ENCODE measurements around the gene FRMPD4.
"Not testable (repeated sequence)": the region's sequence is repeated elsewhere in the genome, so short reads cannot be mapped to it uniquely, and the experiment has no call there.

The FRMPD4 gene

GRCh38 chrX:12488771-12489170, 350.5 kb downstream of the FRMPD4 start:
- TF ChIP-seq CTCF (IDR thresholded peaks at IDR 0.05; ENCODE audit: low read depth, low read length), result no peak
- H3K4me3 ChIP-seq (ENCODE audit: low read depth, low read length), result no peak overlapping the region

- no peak for TF ChIP-seq CTCF (IDR thresholded peaks at IDR 0.05; ENCODE audit: low read depth, low read length)
- H3K4me3 ChIP-seq (ENCODE audit: low read depth, low read length), result no peak overlapping the region
Observed at GRCh38 chrX:12489341-12489740, 351.1 kb downstream of the FRMPD4 start.

GRCh38 chrX:12494400-12495138, 356.3 kb downstream of the FRMPD4 start:
- no peak for TF ChIP-seq CTCF (IDR thresholded peaks at IDR 0.05; ENCODE audit: low read depth, low read length)
- no peak overlapping the region for H3K4me3 ChIP-seq (ENCODE audit: low read depth, low read length)

GRCh38 chrX:12496343-12496742, 358.1 kb downstream of the FRMPD4 start:
- TF ChIP-seq CTCF (IDR thresholded peaks at IDR 0.05; ENCODE audit: low read depth, low read length), result no peak
- no peak overlapping the region for H3K4me3 ChIP-seq (ENCODE audit: low read depth, low read length)

GRCh38 chrX:12497832-12498591, 359.7 kb downstream of the FRMPD4 start:
- TF ChIP-seq CTCF (IDR thresholded peaks at IDR 0.05; ENCODE audit: low read depth, low read length), result peak; percentile 11; the same call in 1 of the 2 replicates
- no peak overlapping the region for H3K4me3 ChIP-seq (ENCODE audit: low read depth, low read length)

GRCh38 chrX:12505127-12505526, 366.9 kb downstream of the FRMPD4 start:
- H3K4me3 ChIP-seq (ENCODE audit: low read depth, low read length), result no peak overlapping the region
- TF ChIP-seq CTCF (IDR thresholded peaks at IDR 0.05; ENCODE audit: low read depth, low read length), result no peak

GRCh38 chrX:12515384-12515783, 377.1 kb downstream of the FRMPD4 start:
- H3K4me3 ChIP-seq (ENCODE audit: low read depth, low read length), result not testable (repeated sequence)

Data from WI38 (cell line).